ENCODE measurements around the gene MAMLD1. TPM values are rescaled to one million over a fixed set of nuclear protein-coding genes. Genes with fewer than 3 reads are reported as not detected.
"Not testable (repeated sequence)": the region's sequence is repeated elsewhere in the genome, so short reads cannot be mapped to it uniquely, and the experiment has no call there.

MAMLD1 gene, protein sequence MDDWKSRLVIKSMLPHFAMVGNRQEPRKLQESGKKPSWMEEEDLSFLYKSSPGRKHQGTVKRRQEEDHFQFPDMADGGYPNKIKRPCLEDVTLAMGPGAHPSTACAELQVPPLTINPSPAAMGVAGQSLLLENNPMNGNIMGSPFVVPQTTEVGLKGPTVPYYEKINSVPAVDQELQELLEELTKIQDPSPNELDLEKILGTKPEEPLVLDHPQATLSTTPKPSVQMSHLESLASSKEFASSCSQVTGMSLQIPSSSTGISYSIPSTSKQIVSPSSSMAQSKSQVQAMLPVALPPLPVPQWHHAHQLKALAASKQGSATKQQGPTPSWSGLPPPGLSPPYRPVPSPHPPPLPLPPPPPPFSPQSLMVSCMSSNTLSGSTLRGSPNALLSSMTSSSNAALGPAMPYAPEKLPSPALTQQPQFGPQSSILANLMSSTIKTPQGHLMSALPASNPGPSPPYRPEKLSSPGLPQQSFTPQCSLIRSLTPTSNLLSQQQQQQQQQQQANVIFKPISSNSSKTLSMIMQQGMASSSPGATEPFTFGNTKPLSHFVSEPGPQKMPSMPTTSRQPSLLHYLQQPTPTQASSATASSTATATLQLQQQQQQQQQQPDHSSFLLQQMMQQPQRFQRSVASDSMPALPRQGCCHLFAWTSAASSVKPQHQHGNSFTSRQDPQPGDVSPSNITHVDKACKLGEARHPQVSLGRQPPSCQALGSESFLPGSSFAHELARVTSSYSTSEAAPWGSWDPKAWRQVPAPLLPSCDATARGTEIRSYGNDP
- 0.94 TPM for total RNA-seq

DNA sequence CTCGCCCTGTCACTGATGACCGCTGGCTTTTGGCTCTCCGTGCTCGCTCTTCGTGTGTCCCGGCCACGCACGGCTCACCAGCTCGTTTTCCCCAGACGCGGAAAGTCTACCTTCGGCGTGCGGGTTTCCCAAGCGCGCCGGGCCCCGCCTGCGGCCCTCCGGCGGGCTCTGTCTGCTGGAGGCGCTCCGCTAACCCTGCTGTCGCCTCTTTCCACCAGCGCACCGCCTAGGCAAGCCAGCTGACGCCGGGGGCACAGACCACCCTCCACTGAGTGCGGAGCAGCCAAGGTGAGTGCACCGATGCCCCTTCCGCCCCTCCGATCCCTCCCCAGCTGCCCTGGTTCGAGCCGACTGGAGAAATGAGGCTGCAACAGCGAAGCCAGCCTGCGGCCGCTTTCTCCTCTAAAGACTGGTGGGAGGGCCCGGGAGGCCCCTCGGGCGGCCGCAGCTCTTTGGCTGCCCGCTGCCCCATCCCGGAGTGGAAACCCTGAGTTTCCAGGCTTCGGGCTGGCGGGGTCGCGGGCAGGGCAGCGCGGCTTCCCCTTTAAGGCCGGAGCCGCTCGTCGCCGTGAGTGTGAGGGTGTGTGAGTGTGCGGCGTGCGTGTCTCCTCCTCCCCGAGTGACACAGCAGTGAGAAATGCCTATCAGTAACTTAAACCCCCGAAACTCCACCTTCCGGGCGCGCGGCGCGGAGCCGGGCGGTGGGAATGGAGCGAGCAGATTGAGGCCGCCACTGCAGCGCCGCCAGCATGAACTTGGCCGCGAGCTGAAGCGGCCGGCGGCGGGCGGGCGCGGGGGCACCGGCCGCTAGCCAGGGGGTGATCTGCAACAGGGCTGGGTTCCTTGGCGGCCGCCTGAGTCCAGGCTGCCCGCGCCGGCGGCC, at the start of gene MAMLD1:
Gene MAMLD1, plus strand, starts transcription at position 719 of the 883 bp plus-strand sequence. CDS start 82,200 bp downstream, outside the sequence.
- peak; percentile 60 for DNase-seq

DNA sequence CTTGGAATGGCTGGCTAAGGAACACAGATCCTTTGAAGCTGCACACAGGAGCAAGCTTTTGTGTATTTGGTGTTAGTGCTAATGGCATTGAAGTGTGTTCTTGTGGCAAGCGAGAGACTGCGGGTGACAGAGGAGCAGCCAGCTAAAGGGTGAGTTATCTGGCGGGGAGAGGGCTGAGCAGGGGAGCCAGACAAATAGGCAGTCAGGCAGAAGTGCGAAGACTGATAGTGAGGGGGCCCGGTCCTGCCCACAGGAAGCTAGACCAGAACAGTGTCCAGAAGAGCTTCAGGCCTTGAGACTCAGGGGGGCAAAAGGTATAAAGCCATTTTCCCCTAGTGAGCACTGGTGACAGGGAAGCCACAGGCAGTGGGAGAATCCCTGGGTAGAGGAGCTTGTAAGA, 49.6 kb upstream of the MAMLD1 start:
- DNase-seq, result no peak

DNA sequence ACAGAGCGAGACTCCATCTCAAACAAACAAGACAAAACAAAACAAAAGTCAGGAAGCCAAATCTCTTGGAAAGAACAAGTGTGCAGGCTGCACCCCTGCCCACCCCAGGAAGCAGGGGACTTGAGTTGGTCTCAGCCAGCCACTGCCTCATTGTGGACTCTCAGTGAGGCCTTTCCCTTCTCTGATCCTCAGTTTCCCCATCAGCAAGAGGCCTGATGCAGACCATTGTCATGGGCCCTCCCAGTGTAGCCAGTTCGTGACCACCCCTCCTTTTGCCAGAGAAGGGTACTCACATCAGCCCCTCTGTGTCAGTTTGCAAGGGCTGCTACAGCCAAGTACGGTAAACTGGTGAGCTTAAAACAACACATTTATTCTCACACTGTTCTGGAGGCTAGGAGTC, 48.9 kb upstream of the MAMLD1 start:
- DNase-seq, result no peak

DNA sequence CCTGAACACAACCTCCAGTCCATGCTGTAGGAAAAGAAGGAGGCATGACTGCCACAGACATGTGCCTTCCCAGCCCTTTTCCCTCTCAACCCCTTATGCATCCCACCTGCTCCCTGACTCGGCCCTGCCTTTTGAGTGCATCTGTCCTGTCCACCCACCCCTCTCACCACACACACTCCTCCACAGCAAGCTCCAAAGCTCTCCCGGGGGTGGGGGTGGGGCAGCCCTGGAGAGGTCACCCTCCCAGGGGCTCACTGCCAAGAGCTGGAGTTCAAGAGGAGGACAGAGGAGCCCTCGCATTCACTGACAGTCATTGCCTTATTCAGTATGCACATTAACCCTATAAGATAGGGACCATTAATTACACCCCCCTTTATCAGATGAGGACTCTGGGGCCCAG, 46.6 kb upstream of the MAMLD1 start:
- DNase-seq, result no peak

DNA sequence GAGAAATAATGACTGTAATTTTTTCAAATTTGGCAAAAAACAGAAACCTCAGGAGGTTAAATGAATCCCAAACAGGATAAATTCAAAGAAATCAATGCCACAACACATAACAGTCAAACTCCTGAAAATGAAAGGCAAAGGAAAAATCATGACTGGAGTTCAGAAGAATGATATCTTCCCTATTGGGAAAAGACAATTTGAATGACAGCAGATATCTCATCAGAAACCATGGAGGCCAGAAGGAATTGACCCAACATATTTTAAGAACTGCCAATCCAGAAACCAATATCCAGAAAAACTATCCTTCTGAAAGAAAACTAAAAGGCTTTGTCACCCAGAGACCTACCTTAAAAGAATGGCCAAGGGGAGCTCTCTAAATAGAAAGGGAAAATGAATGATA, 40.1 kb upstream of the MAMLD1 start:
- DNase-seq, result no peak

DNA sequence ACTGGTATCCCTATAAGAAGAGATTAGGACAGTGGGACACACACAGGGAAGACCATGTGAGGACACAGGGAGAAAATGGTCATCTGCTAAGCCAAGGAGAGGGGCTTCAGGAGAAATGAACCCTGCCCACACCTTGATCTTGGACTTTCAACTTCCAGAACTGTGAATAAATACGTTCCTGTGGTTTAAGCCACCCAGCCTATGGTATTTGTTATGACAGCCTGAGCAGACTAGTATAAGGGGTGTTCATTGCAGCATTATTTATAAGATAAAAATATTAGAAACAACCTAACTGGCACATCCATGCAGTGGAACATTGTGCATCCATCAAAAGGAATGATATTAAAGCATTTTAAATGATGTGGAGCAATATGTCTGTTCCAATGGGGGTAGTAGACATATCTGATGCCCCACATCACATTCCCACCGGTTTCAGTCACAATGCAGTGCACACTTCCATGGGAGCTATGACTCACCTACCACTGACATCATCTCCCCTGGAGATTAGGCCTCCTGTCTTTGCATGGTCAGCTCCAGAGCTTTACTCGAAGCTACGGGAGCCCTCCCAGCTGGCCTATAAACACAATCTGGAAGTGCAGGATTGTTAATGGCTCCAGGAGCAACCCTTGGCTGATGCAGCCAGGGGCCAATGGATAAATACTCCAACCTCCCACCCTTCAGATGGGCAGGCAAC, 38.9 kb upstream of the MAMLD1 start:
- DNase-seq, result no peak

DNA sequence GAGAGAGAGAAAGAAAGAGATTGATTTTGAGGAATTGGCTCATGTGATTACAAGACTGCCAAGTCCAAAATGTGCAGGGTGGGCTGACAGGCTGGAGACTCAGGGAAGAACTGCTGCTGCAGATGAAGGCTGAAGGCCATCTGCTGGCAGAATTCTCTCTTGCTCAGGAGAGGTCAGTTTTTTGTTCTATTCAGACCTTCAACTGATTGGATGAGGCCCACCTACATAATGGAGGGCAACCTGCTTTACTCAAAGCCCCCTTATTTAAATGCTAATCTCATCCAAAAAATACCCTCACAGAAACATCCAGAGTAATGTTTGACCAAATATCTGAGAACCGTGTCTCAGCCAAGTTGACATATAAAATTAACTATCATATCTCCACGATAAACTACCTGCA, 38.2 kb upstream of the MAMLD1 start:
- DNase-seq, result no peak

DNA sequence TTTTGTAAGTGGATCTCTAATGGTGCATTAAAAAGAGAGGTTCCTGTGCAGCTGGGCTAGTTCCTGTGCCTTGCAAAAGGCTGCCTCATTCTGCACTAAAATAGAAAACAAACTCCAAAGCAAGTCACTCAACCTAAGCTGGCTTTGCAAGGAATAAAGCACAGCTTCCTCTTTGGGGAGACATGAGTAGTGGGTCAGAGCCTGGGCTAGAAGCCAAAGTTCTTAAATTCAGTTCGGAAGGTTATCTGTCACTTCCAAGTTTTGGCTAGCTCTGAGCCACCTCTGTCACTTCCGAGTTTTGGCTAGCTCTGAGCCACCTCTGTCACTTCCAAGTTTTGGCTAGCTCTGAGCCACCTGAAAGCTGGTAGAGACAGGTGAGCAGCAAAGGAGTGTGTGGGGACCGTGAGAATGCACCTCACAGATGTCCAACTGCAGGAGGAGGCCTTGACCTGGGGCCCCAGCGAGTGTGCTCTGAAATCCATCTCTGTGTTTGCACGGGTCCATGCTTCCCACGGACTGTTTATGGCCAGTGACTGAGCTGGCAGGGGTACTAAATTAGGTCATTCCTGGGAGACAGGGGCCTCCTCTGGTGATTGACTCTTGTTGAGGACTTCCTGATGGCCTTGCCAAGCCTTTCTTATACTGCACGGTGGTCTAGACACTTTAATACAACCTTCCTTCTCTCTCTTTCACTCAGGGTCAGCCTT, 36.4 kb upstream of the MAMLD1 start:
- no peak for DNase-seq

DNA sequence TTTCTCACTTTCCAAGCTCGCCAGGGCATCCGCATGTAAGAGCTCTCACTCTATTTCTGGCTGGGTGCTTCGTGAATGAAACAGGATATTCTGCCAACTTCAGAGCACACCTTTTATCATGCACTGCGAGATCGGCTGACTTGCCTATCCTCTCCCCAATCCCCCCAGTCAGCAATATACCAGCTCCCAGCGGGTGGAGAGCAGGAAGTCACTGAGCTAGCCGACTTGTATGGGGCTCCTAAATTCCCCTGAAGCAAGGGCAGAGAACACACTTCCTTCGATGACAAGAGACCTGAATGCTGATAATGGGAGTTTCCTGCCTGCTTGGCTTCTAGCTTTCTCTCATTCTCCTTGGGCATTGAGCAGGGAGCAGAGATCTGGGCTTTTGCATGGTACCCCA, 33.8 kb upstream of the MAMLD1 start:
- DNase-seq, result no peak

DNA sequence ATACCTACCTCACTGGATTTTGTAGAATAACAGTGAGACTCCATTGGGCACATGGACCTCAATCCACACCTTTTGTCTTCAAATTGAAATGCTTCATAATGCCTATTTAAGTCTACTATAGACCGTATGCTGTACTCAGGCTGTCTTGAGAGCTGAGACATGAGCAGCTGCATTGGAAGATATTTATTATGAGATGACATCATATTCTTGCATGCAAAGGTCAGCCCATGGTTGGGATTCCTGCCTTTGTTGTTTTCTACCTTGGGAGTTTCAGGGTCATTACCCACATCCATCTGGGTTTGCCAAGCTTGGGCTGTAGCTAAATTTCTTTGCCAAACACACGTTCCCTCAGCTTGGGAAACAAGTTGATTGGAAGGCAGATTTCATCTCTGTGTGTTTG, 33.2 kb upstream of the MAMLD1 start:
- no peak for DNase-seq

DNA sequence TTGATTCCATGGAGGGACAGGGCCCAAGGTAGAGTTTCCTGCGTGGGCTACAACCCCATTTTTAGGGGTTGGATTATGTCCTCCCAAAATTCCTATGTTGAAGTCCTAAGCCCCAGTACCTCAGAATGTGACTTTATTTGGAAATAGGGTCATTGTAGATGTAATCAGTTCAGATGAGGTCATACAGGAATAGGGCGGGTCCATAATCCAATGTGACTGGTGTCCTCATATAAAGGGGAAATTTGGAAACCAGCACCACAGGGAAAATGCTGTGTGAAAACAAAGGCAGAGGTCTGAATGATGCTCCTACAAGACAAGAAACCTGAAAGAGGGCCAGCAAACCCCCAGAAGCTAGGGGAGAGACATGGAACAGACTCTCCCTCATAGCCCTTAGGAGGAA, 31.1 kb upstream of the MAMLD1 start:
- no peak for DNase-seq

DNA sequence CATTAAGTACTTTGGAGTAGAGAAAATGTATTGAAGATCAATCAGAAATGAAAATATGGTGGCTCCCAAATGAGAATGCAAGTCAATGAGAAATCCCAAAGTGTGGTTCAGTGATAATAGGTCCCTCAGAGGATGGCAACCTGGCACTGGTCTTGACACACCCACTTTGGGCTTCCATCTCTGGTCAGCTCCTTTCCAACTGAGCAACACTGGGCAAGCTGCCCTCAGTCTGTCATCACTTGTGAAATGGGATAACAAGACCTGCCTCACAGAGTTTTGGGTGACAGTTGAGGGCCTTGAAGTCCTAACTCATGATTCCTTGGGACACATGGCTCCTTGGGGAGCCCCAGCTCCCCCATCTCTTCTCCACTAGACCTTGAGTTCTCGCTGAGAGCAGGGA, 29.0 kb upstream of the MAMLD1 start:
- DNase-seq, result no peak

DNA sequence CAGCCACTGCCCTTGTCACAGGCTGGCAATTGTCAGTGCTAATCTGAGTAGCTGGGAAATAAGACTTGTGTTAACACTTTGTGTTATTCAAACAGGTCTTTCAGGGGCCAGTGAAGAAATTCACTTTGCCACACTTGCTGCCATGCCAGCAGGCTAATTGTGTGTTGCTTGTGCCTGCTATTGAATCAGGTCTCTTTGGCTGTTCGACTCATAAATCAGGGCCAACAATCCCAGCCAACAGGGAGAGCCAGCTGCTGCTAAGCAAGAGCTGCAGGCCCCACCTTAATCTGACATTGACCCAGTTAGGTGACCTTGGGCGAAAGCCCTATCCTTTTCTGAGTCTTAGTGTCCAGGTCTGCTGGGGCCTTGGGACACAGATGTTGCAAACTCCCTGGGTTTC, 28.1 kb upstream of the MAMLD1 start:
- no peak for DNase-seq

DNA sequence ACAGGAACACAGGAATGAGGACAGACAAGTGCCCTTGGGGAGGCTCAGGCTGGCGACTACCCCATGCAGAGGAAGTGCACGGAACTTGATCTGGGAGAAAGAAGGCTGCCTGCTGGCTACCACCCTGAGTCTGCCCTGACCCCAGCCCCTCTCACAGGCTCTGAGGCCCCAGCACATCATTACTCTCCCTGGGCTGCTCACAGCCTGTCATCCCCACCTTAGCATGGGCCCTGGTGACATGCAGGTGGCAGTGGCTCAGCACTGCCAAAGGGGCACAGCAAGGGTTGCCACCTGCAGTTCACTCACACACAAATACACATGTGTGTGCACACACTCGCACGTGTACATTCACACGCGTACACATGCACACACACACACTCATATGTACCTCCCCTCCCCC, 26.1 kb upstream of the MAMLD1 start:
- DNase-seq, result no peak

DNA sequence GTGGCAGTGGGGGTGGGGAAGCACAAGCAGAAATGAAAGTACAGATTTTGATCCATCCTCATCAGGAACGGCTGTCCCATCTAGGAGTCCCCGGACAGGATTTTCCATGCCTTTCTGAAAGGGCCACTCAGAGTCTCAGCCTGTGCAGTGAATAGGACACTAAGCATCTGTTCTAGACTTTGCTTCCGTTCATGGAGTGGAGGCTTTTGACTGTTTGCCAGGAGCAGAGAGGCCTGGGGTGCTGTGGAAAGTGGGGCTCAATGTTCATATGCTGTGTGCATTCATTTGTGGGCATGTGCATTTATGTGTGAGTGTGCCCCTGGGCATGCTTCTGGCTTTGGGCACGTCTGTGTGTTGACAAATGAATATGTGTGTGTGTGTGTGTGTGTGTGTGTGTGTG, 25.6 kb upstream of the MAMLD1 start:
- no peak for DNase-seq

DNA sequence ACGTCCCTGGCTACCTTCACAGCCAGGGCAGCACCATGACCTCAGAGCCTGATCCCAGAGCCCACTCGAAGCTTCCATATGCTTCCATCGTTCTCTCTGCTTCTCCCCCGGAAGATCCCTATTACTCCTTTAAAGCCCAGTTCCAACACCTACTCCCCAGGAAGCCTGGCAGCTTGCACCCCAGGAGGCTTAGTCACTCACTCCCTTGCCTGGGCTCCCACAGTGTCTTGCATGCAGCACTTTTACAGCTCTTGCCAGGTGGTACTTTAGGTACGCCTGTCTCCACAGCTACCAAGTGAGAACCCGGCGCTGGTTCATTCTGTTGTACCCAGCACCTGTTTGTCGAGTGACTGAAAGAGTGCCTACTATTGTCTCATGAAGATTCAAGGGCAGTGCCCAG, 24.5 kb upstream of the MAMLD1 start:
- DNase-seq, result peak; percentile 10

DNA sequence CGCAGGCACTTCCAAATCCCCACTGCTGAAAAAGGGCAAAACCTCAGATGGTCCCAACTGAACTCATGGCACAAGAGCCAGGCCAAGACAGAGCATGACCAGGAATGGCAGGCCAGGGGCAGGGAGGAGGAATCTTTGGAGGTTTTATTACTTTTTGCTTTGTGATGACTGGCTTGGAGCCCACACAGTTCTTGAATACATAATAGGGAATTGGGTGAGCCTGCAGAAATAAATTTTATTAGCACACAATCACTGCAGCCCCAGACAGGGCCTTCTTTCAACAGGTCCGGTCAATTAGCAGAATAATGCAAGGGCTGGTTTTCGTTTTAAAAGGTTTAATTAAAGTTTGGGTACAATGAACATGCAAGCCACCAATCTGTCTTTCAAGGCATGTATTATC, 23.4 kb upstream of the MAMLD1 start:
- DNase-seq, result no peak

DNA sequence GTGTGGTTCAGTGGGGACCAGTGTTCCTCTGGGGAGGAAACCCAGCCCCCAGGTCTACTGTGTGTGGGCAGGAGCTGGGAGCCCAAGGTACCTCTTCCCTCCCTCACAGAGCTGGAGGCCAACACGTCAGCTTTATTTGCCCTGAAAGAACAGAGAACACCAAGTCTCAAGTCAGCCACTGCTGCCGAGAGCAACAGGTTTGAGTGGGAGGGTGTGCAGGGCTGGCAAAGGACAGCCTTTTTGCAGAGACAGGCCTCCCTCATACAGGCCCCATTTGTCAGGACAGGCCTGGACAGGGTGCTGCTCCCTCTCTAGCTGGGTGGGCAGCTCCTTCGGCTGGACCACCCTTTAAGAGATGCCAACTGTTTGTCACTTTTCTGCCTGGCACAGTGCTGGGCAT, 22.8 kb upstream of the MAMLD1 start:
- DNase-seq, result not testable (repeated sequence)

DNA sequence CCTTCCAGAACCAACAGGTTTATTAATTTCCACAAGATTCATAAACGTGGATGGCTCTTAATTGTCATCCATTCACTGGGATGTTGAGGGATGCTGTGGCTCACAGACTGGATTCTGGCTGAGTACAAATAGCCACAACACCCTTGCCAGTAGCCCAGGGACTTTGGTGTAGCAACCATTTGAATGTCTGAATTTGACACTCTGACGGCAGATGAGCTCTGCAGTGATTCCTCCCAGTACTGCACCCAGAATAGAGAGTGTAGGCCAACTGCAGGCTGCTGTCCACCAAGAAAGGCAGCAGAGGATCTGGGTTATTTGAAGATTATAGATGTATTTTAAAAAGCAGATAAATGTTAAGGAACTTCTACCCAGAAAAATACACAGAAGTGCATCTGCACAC, 15.6 kb upstream of the MAMLD1 start:
- DNase-seq, result no peak

DNA sequence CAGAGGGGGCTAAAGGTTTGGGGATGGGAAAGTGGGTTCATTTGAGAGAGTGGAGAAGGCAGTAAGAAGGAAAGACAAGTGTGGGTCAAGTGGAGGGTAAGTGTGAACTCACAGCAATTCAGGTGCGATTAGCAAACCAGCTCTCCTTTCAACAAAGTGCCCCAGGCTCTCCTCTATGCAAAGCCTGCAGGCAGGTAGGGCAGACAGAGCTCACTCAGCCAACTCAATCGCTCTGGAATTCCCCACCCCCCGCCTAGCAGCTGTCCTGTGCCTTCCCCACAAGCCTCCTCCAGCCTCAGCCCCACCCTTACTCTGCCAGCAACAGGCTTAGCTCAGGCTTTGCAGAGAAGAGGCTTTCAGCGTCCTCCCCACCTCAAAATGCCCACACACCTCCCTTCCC, 14.8 kb upstream of the MAMLD1 start:
- DNase-seq, result no peak

DNA sequence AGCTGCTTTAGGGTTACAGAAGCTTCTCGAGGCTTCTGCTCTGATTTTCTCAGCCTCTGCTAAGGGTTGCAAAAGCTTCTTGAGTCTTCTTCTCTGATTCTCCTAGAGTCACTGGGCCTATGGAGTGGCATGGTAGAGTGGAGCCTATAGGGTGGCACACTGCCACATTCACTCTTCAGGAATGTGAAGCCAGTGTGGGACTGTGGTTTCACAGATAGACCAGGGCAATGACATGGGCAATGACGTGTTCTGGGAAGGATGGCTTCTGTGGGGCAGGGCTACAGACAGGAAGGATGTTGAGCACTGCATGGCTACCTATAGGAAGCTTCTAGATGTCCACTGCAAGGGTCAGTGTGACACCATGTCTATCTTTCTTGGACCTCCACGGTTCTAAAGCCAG, 11.0 kb upstream of the MAMLD1 start:
- no peak for DNase-seq

DNA sequence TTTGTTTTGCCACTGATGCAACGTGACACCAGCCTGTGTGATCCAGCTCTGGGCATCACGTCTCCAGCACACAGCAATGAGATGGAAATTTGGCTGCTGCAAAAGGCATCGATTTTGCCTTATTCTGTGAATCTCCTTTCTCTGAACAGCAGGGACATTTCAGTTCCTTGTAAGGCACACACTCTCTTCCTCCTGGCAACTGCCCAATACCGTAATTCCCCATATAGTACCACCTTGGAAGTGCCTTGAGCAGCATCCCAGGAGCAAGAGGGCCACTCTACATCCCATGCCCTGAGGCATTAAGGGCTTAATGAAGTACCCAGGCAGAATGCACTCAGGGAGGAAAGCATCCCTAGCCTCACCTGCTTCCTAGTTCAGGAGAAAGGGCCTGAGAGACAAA, 10.5 kb upstream of the MAMLD1 start:
- no peak for DNase-seq

Data from occipital lobe (tissue), 2 donors.